Measurements from ENCODE around the gene HMGCL.

DNA sequence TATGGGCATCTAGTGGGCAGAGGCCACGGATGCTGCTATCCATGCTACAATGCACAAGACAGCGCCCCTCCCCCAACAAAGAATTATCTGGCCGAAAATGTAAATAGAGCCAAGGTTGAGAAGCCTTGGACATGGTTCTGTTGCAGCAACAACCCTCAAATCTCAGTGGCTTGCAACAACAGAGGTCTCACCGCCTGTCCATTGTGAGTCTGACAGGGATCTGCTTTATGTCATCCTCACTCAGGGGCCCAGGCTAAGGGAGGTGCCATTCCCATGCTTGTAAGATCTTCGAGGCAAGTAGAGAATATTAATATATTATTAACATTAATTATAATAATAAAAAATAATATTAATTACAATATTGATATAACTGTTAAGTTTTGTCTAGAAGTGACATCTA lies 56.5 kb downstream of the HMGCL start:
- TF ChIP-seq, protein P1, sequence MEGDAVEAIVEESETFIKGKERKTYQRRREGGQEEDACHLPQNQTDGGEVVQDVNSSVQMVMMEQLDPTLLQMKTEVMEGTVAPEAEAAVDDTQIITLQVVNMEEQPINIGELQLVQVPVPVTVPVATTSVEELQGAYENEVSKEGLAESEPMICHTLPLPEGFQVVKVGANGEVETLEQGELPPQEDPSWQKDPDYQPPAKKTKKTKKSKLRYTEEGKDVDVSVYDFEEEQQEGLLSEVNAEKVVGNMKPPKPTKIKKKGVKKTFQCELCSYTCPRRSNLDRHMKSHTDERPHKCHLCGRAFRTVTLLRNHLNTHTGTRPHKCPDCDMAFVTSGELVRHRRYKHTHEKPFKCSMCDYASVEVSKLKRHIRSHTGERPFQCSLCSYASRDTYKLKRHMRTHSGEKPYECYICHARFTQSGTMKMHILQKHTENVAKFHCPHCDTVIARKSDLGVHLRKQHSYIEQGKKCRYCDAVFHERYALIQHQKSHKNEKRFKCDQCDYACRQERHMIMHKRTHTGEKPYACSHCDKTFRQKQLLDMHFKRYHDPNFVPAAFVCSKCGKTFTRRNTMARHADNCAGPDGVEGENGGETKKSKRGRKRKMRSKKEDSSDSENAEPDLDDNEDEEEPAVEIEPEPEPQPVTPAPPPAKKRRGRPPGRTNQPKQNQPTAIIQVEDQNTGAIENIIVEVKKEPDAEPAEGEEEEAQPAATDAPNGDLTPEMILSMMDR (IDR thresholded peaks at IDR 0.05) = no peak
- no peak for TF ChIP-seq POLR2A (IDR thresholded peaks at IDR 0.05)
- TF ChIP-seq EP300 (IDR thresholded peaks at IDR 0.05) = no peak
